T follicular helper cell (primary cell): Measurements from ENCODE around the gene TNS3.

Source experiments
- DNase-seq: peaks from one replicate; pipeline ENCODE4 v3.0.0-alpha.2; 2020; ENCODE audit warnings: low read depth

The TNS3 gene

GRCh38 chr7:47346377-47346914, 235.5 kb downstream of the TNS3 start:
- DNase-seq, result no peak

GRCh38 chr7:47345857-47346298, 236.0 kb downstream of the TNS3 start:
- DNase-seq, result no peak

GRCh38 chr7:47344171-47344955, 237.5 kb downstream of the TNS3 start:
- no peak for DNase-seq

GRCh38 chr7:47343061-47343455, 238.9 kb downstream of the TNS3 start:
- no peak for DNase-seq

GRCh38 chr7:47342296-47343060, 239.4 kb downstream of the TNS3 start:
- no peak for DNase-seq

- no peak for DNase-seq
These were observed 241.4 kb downstream of the TNS3 start for GRCh38 chr7:47340517-47340916.

GRCh38 chr7:47338026-47338425, 243.9 kb downstream of the TNS3 start:
- DNase-seq, result no peak

- no peak for DNase-seq
These were observed 244.4 kb downstream of the TNS3 start for GRCh38 chr7:47337531-47337930.

GRCh38 chr7:47336472-47337425, 245.2 kb downstream of the TNS3 start:
- no peak for DNase-seq

- DNase-seq, result no peak
These were observed 246.1 kb downstream of the TNS3 start for GRCh38 chr7:47335557-47336471.

- DNase-seq, result no peak
These were observed 246.8 kb downstream of the TNS3 start for GRCh38 chr7:47335071-47335470.

GRCh38 chr7:47333959-47334358, 248.0 kb downstream of the TNS3 start:
- no peak for DNase-seq

GRCh38 chr7:47333554-47333887, 248.4 kb downstream of the TNS3 start:
- no peak for DNase-seq

- no peak for DNase-seq
These were observed 249.0 kb downstream of the TNS3 start for GRCh38 chr7:47332681-47333553.

GRCh38 chr7:47332213-47332612, 249.7 kb downstream of the TNS3 start:
- no peak for DNase-seq

- no peak for DNase-seq
These were observed 250.7 kb downstream of the TNS3 start for GRCh38 chr7:47331179-47331565.

GRCh38 chr7:47330561-47331178, 251.2 kb downstream of the TNS3 start:
- DNase-seq, result no peak

GRCh38 chr7:47330026-47330425, 251.9 kb downstream of the TNS3 start:
- no peak for DNase-seq

GRCh38 chr7:47329320-47329926, 252.5 kb downstream of the TNS3 start:
- DNase-seq, result no peak
